SK-N-SH treated with all-trans-retinoic acid at 6 μM for 48 hours (cell line): Measurements from ENCODE around the gene BRSK1.
A peak's percentile ranks its signal among the peaks of the same experiment; 100 is the strongest.

Experiments used
- ATAC-seq: fragments of 200-7000 bp; cut with Tn5 transposase; 3 replicates; pipeline ENCODE4 v1.9.1; 2020; ENCODE audit warnings: mild to moderate bottlenecking, moderate library complexity
- ARNTL ChIP-seq: fragments of 450-650 bp; formaldehyde crosslinking; IDR thresholded peaks from 2 replicates; pipeline ENCODE4 v1.5.0; 2020; ENCODE audit warnings: low read depth, mild to moderate bottlenecking, moderate library complexity, borderline replicate concordance
- BACH2 ChIP-seq: fragments of 250-450 bp; sonication (Bioruptor Pico); IDR thresholded peaks from 2 replicates; pipeline ENCODE4 v1.9.0; 2021; ENCODE audit warnings: mild to moderate bottlenecking, borderline replicate concordance
- ESRRG ChIP-seq: fragments of 250-450 bp; sonication (Bioruptor Pico); IDR thresholded peaks from 2 replicates; pipeline ENCODE4 v1.6.1; 2021; ENCODE audit warnings: mild to moderate bottlenecking
- GLIS3 ChIP-seq: fragments of 250-450 bp; sonication (Bioruptor Pico); IDR thresholded peaks from 2 replicates; pipeline ENCODE4 v1.5.0; 2020; ENCODE audit warnings: mild to moderate bottlenecking, moderate library complexity
- ISL1 ChIP-seq: fragments of 250-450 bp; sonication (Bioruptor Pico); IDR thresholded peaks from 2 replicates; pipeline ENCODE4 v2.1.2; 2022; ENCODE audit warnings: mild to moderate bottlenecking, moderate library complexity
- PPARA ChIP-seq: fragments of 250-450 bp; sonication (Bioruptor Pico); IDR thresholded peaks from 2 replicates; pipeline ENCODE4 v1.5.0; 2020; ENCODE audit warnings: mild to moderate bottlenecking, borderline replicate concordance
- RARB ChIP-seq: fragments of 250-450 bp; sonication (Bioruptor Pico); IDR thresholded peaks from 2 replicates; pipeline ENCODE4 v1.8.0; 2021; ENCODE audit warnings: mild to moderate bottlenecking, moderate library complexity
- SNAI2 ChIP-seq: fragments of 250-450 bp; sonication (Bioruptor Pico); IDR thresholded peaks from 2 replicates; pipeline ENCODE4 v1.5.0; 2020; ENCODE audit warnings: mild to moderate bottlenecking, moderate library complexity
- TCF4 ChIP-seq: fragments of 250-450 bp; sonication (Bioruptor Pico); IDR thresholded peaks from 2 replicates; pipeline ENCODE4 v1.8.0; 2021; ENCODE audit warnings: mild to moderate bottlenecking, moderate library complexity, borderline replicate concordance
- ZC3H10 ChIP-seq: fragments of 250-450 bp; sonication (Bioruptor Pico); IDR thresholded peaks from 2 replicates; pipeline ENCODE4 v1.5.1; 2021; ENCODE audit warnings: mild to moderate bottlenecking, moderate library complexity
- ZFP30 ChIP-seq: fragments of 450-650 bp; formaldehyde crosslinking; IDR thresholded peaks from 2 replicates; pipeline ENCODE4 v1.5.0; 2022; ENCODE audit warnings: mild to moderate bottlenecking, moderate library complexity
- ZNF565 ChIP-seq: fragments of 450-650 bp; formaldehyde crosslinking; conservative IDR thresholded peaks from 2 replicates; pipeline ENCODE4 v1.5.0; 2020; ENCODE audit warnings: low read depth, mild to moderate bottlenecking, moderate library complexity
- ZNF70 ChIP-seq: fragments of 450-650 bp; formaldehyde crosslinking; IDR thresholded peaks from 2 replicates; pipeline ENCODE4 v1.5.0; 2020; ENCODE audit warnings: mild to moderate bottlenecking, moderate library complexity
- ZNF8 ChIP-seq: fragments of 450-650 bp; formaldehyde crosslinking; IDR thresholded peaks from 2 replicates; pipeline ENCODE4 v1.5.0; 2020; ENCODE audit warnings: mild to moderate bottlenecking, moderate library complexity
- TF ChIP-seq, protein P1 (sequence below): fragments of 250-450 bp; sonication (Bioruptor Pico); IDR thresholded peaks from 2 replicates; pipeline ENCODE4 v1.5.1; 2020; ENCODE audit warnings: low read depth, mild to moderate bottlenecking, moderate library complexity
- TF ChIP-seq, protein P2 (sequence below): fragments of 250-450 bp; sonication (Bioruptor Pico); IDR thresholded peaks from 2 replicates; pipeline ENCODE4 v1.8.0; 2021; ENCODE audit warnings: low read depth, mild to moderate bottlenecking, moderate library complexity, borderline replicate concordance
- TF ChIP-seq, protein P3 (sequence below): fragments of 250-450 bp; sonication (Bioruptor Pico); IDR thresholded peaks from 2 replicates; pipeline ENCODE4 v1.5.0; 2020; ENCODE audit warnings: mild to moderate bottlenecking, moderate library complexity

The BRSK1 gene

DNA sequence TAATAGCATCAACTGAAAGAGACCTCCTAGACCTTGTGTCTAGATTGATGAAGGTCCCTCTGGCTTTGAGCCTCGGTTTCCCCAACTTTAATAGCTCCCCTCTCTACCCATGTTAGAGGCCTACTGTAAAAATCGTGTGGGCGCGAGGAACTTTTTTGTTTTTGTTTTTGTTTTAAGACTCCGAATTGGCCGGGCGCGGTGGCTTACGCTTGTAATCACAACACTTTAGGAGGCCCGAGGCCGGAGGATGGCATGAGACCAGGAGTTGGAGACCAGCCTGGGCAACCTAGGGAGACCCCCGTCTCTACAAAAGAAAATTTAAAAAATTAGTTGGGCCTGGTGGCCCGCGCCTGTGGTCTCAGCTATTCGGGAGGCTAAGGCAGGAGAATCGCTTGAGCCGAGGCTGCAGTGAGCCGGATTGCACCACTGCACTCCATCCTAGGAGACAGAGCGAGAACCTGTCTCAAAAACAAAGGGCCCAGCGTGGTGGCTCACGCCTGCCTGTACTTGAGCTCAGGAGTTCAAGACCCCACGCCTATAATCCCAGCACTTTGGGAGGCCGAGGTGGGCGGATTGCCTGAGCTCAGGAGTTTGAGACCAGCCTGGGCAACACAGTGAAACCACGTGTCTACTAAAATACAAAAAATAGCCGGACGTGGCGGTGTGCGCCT, 24.1 kb upstream of the BRSK1 start:
- no peak for ATAC-seq
- TF ChIP-seq ZNF8 (CRISPR knock-in tag) (no peak), ISL1 (CRISPR knock-in tag) (0 out of 2 replicates have a peak, but pooled peaks have one; percentile 13)
- TF ChIP-seq, protein P1, sequence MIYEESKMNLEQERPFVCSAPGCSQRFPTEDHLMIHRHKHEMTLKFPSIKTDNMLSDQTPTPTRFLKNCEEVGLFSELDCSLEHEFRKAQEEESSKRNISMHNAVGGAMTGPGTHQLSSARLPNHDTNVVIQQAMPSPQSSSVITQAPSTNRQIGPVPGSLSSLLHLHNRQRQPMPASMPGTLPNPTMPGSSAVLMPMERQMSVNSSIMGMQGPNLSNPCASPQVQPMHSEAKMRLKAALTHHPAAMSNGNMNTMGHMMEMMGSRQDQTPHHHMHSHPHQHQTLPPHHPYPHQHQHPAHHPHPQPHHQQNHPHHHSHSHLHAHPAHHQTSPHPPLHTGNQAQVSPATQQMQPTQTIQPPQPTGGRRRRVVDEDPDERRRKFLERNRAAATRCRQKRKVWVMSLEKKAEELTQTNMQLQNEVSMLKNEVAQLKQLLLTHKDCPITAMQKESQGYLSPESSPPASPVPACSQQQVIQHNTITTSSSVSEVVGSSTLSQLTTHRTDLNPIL (CRISPR knock-in tag), result no peak

DNA sequence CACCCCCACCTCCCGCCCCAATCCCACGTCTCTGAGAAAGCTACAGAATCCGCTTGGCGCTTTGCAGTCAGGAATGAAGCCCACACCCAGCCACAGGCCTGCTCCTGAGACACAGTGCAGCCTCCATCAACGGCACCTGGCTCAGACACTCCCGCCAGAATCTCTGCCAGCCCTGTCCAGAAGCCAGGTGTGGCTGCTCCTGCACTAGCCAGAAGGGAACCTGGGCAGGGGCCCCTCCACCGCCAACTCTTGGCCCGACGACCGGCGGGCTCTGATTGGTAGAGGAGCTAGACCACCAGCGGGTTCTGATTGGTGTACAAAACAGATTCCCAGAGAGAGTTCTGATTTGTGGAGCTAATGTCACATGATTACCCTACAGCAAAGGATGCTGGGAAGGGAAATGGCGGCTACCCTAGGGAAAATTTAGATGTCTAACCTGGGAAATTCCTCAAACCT, 22.1 kb upstream of the BRSK1 start:
- no peak for ATAC-seq
- TF ChIP-seq ZNF70 (CRISPR knock-in tag) (no peak), BACH2 (no peak), GLIS3 (no peak), PPARA (no peak), RARB (no peak), ISL1 (CRISPR knock-in tag) (no peak), SNAI2 (CRISPR knock-in tag) (no peak), ZNF565 (CRISPR knock-in tag) (no peak), ARNTL (no peak), ZFP30 (CRISPR knock-in tag) (no peak), ESRRG (CRISPR knock-in tag) (no peak)
- TF ChIP-seq, protein P2, sequence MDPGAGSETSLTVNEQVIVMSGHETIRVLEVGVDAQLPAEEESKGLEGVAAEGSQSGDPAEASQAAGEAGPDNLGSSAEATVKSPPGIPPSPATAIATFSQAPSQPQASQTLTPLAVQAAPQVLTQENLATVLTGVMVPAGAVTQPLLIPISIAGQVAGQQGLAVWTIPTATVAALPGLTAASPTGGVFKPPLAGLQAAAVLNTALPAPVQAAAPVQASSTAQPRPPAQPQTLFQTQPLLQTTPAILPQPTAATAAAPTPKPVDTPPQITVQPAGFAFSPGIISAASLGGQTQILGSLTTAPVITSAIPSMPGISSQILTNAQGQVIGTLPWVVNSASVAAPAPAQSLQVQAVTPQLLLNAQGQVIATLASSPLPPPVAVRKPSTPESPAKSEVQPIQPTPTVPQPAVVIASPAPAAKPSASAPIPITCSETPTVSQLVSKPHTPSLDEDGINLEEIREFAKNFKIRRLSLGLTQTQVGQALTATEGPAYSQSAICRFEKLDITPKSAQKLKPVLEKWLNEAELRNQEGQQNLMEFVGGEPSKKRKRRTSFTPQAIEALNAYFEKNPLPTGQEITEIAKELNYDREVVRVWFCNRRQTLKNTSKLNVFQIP (CRISPR knock-in tag), result no peak
- TF ChIP-seq, protein P1 (CRISPR knock-in tag), result no peak
- TF ChIP-seq, protein P3, sequence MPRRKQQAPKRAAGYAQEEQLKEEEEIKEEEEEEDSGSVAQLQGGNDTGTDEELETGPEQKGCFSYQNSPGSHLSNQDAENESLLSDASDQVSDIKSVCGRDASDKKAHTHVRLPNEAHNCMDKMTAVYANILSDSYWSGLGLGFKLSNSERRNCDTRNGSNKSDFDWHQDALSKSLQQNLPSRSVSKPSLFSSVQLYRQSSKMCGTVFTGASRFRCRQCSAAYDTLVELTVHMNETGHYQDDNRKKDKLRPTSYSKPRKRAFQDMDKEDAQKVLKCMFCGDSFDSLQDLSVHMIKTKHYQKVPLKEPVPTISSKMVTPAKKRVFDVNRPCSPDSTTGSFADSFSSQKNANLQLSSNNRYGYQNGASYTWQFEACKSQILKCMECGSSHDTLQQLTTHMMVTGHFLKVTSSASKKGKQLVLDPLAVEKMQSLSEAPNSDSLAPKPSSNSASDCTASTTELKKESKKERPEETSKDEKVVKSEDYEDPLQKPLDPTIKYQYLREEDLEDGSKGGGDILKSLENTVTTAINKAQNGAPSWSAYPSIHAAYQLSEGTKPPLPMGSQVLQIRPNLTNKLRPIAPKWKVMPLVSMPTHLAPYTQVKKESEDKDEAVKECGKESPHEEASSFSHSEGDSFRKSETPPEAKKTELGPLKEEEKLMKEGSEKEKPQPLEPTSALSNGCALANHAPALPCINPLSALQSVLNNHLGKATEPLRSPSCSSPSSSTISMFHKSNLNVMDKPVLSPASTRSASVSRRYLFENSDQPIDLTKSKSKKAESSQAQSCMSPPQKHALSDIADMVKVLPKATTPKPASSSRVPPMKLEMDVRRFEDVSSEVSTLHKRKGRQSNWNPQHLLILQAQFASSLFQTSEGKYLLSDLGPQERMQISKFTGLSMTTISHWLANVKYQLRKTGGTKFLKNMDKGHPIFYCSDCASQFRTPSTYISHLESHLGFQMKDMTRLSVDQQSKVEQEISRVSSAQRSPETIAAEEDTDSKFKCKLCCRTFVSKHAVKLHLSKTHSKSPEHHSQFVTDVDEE, result no peak

DNA sequence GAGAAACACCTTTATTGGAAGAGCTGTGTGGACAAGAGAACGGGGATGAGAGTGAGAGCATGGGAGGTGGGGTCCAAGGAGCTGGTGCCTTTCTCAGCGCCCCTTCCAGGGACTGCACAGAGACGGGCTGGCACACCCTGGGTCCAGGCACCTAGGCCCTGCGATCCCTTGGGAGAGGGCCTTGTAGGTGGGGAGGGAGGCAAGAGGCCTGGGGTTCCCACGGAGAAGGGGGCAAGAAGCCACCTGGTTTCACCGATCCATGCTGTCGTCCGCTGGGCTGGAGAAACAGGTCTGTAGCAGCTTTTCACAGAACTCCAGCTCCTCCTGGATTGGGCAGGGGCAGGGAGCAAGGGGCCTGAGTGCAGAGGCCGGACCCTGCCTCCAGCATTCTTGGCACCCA, 21.4 kb upstream of the BRSK1 start:
- TF ChIP-seq ISL1 (CRISPR knock-in tag) (no peak), ZC3H10 (CRISPR knock-in tag) (no peak), ZNF70 (CRISPR knock-in tag) (no peak), GLIS3 (no peak)
- TF ChIP-seq, all 23 proteins: peak for 0
- no peak for ATAC-seq

DNA sequence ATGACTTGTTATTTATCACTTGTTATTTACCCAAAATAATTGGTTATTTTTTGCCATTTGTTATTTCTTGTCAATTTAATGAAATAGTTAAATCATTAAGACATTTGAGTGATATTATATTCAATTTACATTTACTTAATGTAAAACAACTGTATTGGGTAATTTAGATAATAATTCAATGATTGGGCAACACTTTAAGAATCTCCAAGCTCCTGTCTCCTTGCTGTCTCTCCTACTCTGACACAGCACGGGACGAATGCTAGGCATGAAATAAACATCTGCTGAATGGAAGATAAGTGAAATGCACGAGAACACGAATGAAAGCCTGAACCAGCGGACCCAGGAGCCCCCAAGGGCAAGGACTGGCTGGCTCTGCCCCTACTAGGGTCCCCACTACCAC, 19.3 kb upstream of the BRSK1 start:
- no peak for ATAC-seq
- TF ChIP-seq ZNF70 (CRISPR knock-in tag), result no peak
- no peak for TF ChIP-seq ZNF8 (CRISPR knock-in tag)
- TF ChIP-seq ZFP30 (CRISPR knock-in tag), result no peak
- no peak for TF ChIP-seq PPARA
- TF ChIP-seq RARB, result no peak
- TF ChIP-seq TCF4, result no peak

DNA sequence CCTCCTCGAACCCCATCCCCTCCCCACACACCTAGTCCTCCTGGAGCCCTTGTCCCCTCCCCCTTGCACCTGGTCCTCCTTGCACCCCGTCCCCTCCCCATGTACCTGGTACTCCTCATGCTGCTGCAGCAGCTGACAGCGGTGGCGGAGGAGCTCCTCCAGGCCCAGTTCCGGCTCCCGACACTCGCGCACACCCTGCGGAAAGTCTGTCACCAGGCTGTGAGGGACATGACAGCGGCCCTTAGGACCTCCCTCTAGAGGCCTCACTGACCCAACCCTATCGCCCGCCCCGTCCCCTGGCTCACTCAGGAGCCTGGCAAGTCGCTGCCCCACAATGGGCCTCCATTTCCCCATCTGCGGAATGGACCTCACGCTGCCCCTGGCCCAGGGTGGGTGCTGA, 18.6 kb upstream of the BRSK1 start:
- TF ChIP-seq ZFP30 (CRISPR knock-in tag) (no peak), ARNTL (no peak)
- TF ChIP-seq, protein P1 (CRISPR knock-in tag), result no peak
- TF ChIP-seq, all 23 proteins: peak for 0
- ATAC-seq, result no peak
